Pancreas (tissue), 10 donors: ENCODE results near the gene TMCO6. TPM values are rescaled to one million over a fixed set of nuclear protein-coding genes. Genes with fewer than 3 reads are reported as not detected.
"Not testable (repeated sequence)": the region's sequence is repeated elsewhere in the genome, so short reads cannot be mapped to it uniquely, and the experiment has no call there.

ENCODE experiments used
- ATAC-seq, 4 donors: fragments of 200-7000 bp; cut with Tn5 transposase; one replicate each; pipeline versions ENCODE4 v1.8.0 to v1.9.1; 2020; ENCODE audit warnings: mild to moderate bottlenecking in 4 of 4, moderate library complexity in 4 of 4
- DNase-seq, 6 donors: peaks; one replicate each; pipeline ENCODE4 v3.0.0-alpha.2; 2020
- FAIRE-seq: peaks from 2 replicates; lab custom pipeline; 2012; peaks lifted over from hg19 to GRCh38; lab: Jason Lieb, UNC
- H3K27ac ChIP-seq, 4 donors: fragments of 200-600 bp; sonication (generic); 1 replicate in 3 of 4; 2 replicates in 1 of 4; pipeline versions ENCODE4 v1.5.0 to v1.8.0; 2020
- H3K27me3 ChIP-seq, 4 donors: fragments of 200-600 bp; one replicate each; pipeline ENCODE4 v1.8.0; 2021
- H3K36me3 ChIP-seq, 3 donors: fragments of 200-600 bp; sonication (generic) in 1 of 3; one replicate each; pipeline versions ENCODE4 v1.5.0 to v1.8.0; 2020 to 2021
- H3K4me1 ChIP-seq, 3 donors: fragments of 200-600 bp; one replicate each; pipeline ENCODE4 v1.8.0; 2021
- H3K4me3 ChIP-seq, 4 donors: fragments of 200-600 bp; sonication (generic) in 2 of 4; one replicate each; pipeline versions ENCODE4 v1.5.0 to v1.8.0; 2020 to 2021
- H3K9me3 ChIP-seq, 4 donors: fragments of 200-600 bp; one replicate each; pipeline ENCODE4 v1.8.0; 2021
- WGBS, 2 donors: extraction: QIAGEN DNeasy Blood & Tissue Kit; methylation state at CpG; one replicate each; pipeline ENCODE4 v1.1.7; 2013; 5-methylcytosine and 5-hydroxymethylcytosine counted together
- intact Hi-C, 3 donors: fragments of 100-400 bp; cut with DNase I; formaldehyde crosslinking; loops; one replicate each; pipeline versions ENCODE4 v1.11.1 to v1.14.2; 2022
- polyA plus RNA-seq, 2 donors: library from polyadenylated mRNA; stranded (reverse); fragments of 200-250 nt; gene quantifications; one replicate each; pipeline ENCODE4 v1.2.3, GENCODE V29; 2013
- total RNA-seq, 6 donors: library from RNA; stranded (reverse); fragmentation: NEBNext Ultra II Directional in 4 of 6; extraction: Animal tissue kit (Norgen Biotek cat#: 25700) in 4 of 6; gene quantifications; one replicate each; pipeline versions ENCODE4 v1.2.1 to v1.2.4, GENCODE V29; 2021 to 2023
- TF ChIP-seq, protein P1 (sequence below), 4 donors: fragments of 200-600 bp; sonication (generic) in 3 of 4; IDR thresholded peaks; one replicate each; pipeline versions ENCODE4 v1.5.0 to v1.8.0; 2021; ENCODE audit warnings: antibody characterized with exemption in 4 of 4
- donor health status: healthy with polysubstance abuse.
- donor health status: DM: no; HTN: no; CAD: no; lungs with moderate emphysema.
- donor health status: DM: no; HTN: no; CAD: no.
- donor health status: control.
- donor health status: control.
- donor health status: Bipolar disorder and iron deficiency.
- donor health status: DM: yes; HTN: yes; CAD: no.
- donor health status: DM: no; HTN: no; CAD: no.
- donor health status: DM: no; HTN: no; CAD: no.
- donor health status: DM: yes; HTN: yes; CAD: no.

Gene TMCO6
- total and polyA plus RNA-seq, 8 donors: 5.5 to 19.7 (median 9.1) TPM

GRCh38 chr5:140658870-140659269 is 19.6 kb downstream of the TMCO6 start:
- no peak for ATAC-seq
- WGBS, 2 donors: 97% methylated on average over 17 of the region's 17 CpGs
- peaks cover 0 to 3% (median 0%) of the 10 kb centered on the region in 3 donors for H3K4me1 ChIP-seq
- no peak overlapping the region for H3K4me3 ChIP-seq
- H3K27ac ChIP-seq: no peak overlapping the region
- intact Hi-C loops: no loop called here
- H3K36me3 ChIP-seq: peaks cover 3 to 79% (median 46%) of the 10 kb centered on the region in 3 donors
- FAIRE-seq: no peak
- DNase-seq: no peak
- TF ChIP-seq, protein P1, sequence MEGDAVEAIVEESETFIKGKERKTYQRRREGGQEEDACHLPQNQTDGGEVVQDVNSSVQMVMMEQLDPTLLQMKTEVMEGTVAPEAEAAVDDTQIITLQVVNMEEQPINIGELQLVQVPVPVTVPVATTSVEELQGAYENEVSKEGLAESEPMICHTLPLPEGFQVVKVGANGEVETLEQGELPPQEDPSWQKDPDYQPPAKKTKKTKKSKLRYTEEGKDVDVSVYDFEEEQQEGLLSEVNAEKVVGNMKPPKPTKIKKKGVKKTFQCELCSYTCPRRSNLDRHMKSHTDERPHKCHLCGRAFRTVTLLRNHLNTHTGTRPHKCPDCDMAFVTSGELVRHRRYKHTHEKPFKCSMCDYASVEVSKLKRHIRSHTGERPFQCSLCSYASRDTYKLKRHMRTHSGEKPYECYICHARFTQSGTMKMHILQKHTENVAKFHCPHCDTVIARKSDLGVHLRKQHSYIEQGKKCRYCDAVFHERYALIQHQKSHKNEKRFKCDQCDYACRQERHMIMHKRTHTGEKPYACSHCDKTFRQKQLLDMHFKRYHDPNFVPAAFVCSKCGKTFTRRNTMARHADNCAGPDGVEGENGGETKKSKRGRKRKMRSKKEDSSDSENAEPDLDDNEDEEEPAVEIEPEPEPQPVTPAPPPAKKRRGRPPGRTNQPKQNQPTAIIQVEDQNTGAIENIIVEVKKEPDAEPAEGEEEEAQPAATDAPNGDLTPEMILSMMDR (IDR thresholded peaks at IDR 0.05): no peak
- H3K27me3 ChIP-seq: no peaks in the 10 kb centered on the region
- no peaks in the 10 kb centered on the region for H3K9me3 ChIP-seq

DNA sequence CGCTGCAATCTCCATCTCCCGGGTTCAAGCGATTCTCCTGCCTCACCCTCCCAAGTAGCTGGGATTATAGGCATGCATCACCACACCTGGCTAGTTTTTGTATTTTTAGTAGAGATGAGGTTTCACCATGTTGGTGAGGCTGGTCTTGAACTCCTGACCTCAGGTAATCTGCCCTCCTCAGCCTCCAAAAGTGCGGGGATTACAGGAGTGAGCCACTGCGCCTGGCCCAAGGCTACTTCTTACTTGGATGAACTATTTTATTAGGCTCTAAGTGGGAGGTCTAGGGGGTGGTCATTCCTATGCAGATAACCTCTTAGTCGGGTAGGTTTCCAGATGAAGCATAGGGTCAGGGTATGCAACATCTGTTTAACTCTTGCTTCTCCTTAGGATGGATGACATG is 21.1 kb downstream of the TMCO6 start:
- intact Hi-C loops, H3K4me1 ChIP-seq, ATAC-seq, DNase-seq, H3K27ac ChIP-seq, H3K9me3 ChIP-seq, H3K4me3 ChIP-seq, FAIRE-seq, H3K27me3 ChIP-seq: not testable (repeated sequence)
- WGBS, 2 donors: 87 to 88% methylated on average over 6 of the region's 6 CpGs
- peaks cover 3 to 64% (median 36%) of the 10 kb centered on the region in 3 donors for H3K36me3 ChIP-seq

- DNase-seq (no peak), ATAC-seq (peak in 2 of 4 donors; percentile 27 to 29), FAIRE-seq (no peak)
- Histone ChIP-seq H3K4me1 (peaks cover 0 to 15% (median 7%) of the 10 kb centered on the region in 3 donors), H3K9me3 (no peaks in the 10 kb centered on the region), H3K27me3 (no peaks in the 10 kb centered on the region), H3K36me3 (peaks cover 3 to 36% (median 11%) of the 10 kb centered on the region in 3 donors), H3K4me3 (peak overlapping the region; percentile 40 to 82 (median 73)), H3K27ac (peak overlapping the region; percentile 87 to 95 (median 90))
- TF ChIP-seq, protein P1 (IDR thresholded peaks at IDR 0.05): no peak
- intact Hi-C loops: no loop called here
- WGBS, 2 donors: 0 to 3% methylated on average over 18 of the region's 18 CpGs
These were observed 24.7 kb downstream of the TMCO6 start for GRCh38 chr5:140664030-140664358.

DNA sequence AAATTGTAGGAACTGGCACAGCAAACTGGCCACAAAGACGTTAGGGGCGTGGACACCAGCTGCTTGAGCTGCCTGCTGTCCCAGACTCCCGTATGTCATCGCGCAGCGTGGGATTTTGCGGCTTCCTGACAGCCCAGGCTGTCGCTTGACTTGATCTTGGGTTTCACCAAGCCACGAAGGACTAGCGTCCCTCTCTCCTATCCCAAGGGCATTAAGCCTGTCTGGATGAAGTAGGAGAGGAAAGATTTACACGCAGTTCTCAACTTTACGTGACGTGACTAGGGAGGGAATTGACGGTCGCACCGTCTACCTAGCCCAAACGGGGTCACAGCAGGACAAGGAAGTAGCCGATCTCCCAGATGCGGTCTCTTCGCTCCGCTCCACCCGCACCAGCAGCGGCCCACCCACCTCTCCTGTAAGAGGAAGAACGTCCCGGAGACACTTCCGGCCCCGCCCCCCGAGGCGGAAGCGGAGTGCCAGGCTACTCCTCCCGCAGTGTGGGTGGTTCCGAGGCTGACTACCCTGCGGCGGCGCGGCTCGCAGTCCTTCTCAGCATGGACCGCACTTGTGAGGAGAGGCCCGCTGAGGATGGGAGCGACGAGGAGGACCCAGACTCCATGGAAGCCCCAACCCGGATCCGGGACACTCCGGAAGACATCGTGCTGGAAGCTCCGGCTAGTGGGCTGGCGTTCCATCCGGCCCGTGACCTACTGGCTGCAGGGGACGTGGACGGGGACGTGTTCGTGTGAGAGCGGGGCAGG is 25.3 kb downstream of the TMCO6 start, which contains the start of gene WDR55:
WDR55 (plus strand) TSS at position 546 of the 761 bp plus-strand sequence; CDS start at position 555, 9 bp downstream.
- 0% methylated on average over 54 of the region's 54 CpGs for WGBS, 2 donors
- Histone ChIP-seq H3K27me3 (no peaks in the 10 kb centered on the region), H3K36me3 (peaks cover 3 to 36% (median 16%) of the 10 kb centered on the region in 3 donors), H3K27ac (peak within 1 kb of the TSS; percentile 87 to 95 (median 90)), H3K4me3 (peak within 1 kb of the TSS; percentile 40 to 82 (median 73)), H3K4me1 (peaks cover 0 to 15% (median 7%) of the 10 kb centered on the region in 3 donors), H3K9me3 (no peaks in the 10 kb centered on the region)
- DNase-seq (peak; percentile 95 to 98 (median 96)), FAIRE-seq (peak; percentile 75), ATAC-seq (peak; percentile 97 to 100 (median 98))
- TF ChIP-seq, protein P1 (IDR thresholded peaks at IDR 0.05): no peak
- intact Hi-C loops: no loop called here

GRCh38 chr5:140671035-140671434 is 31.8 kb downstream of the TMCO6 start:
- H3K4me3 ChIP-seq, DNase-seq, H3K4me1 ChIP-seq, intact Hi-C loops, H3K27ac ChIP-seq, FAIRE-seq, H3K27me3 ChIP-seq, H3K9me3 ChIP-seq: not testable (repeated sequence)
- peaks cover 0 to 42% (median 11%) of the 10 kb centered on the region in 3 donors for H3K36me3 ChIP-seq
- ATAC-seq: peak in 2 of 4 donors; percentile 8 to 22
- WGBS, 2 donors: 86 to 89% methylated on average over 4 of the region's 4 CpGs
